MM.1S (cell line): ENCODE data around the gene CHST11.

Source experiments
- CTCF ChIP-seq: fragments of 300-600 bp; sonication (generic); IDR thresholded peaks from 2 replicates; pipeline ENCODE4 v1.5.1; 2016; ENCODE audit warnings: antibody characterized with exemption, low read length, mixed read lengths
- EZH2 ChIP-seq: fragments of 300-600 bp; sonication (generic); optimal IDR thresholded peaks from 2 replicates; pipeline ENCODE3; 2017; ENCODE audit warnings: low read depth, mild to moderate bottlenecking, antibody characterized with exemption, low read length, mixed read lengths

- TF ChIP-seq CTCF (no peak), EZH2 (no peak)
These were observed 226.1 kb downstream of the CHST11 start for GRCh38 chr12:104682790-104683279.
